ENCODE measurements around the gene VILL.
A peak's percentile ranks its signal among the peaks of the same experiment; 100 is the strongest.

DNA sequence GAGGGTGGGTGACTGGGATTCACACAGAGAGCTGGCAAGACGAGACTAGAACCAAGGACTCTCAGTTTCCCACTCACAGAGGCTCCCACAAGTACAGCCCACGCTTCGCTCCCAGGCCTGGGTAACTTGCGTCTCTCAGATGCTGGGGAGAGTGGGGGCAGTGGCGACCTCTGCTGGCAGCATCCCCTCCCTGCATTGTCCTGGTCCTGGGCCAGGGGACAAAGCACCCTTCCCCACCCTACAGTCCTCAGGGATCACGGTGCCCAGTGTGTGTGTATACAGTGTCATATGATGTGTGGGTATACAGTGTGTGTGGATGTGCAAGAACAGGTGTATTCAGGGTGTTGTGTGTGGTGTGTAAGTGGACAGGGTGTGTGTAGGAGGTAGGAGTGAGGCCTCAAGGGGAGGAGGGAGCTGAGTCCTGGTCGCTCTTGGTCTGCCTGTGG is 12.8 kb downstream of the VILL start:
- TF ChIP-seq CTCF (IDR thresholded peaks at IDR 0.05; ENCODE audit: low read depth, low read length) (peak; percentile 93), EZH2phosphoT487 (IDR thresholded peaks at IDR 0.05; ENCODE audit: low read depth) (no peak)

All from OCI-LY3 (cell line).